IgD-negative memory B cell (primary cell): ENCODE data around the gene SV2C. TPM values are rescaled to one million over a fixed set of nuclear protein-coding genes. Genes with fewer than 3 reads are reported as not detected.
"Not testable (repeated sequence)": the region's sequence is repeated elsewhere in the genome, so short reads cannot be mapped to it uniquely, and the experiment has no call there.

Experiments used
- H3K27ac Mint-ChIP-seq, 3 donors: one replicate each; pipeline ENCODE4 v1.8.0; 2020 to 2022; ENCODE audit warnings: mild to moderate bottlenecking in 3 of 3, mixed read lengths in 3 of 3, moderate library complexity in 1 of 3
- H3K27me3 Mint-ChIP-seq: one replicate; pipeline ENCODE4 v1.8.0; 2021; ENCODE audit warnings: mixed read lengths
- H3K36me3 Mint-ChIP-seq: one replicate; pipeline ENCODE4 v1.8.0; 2020; ENCODE audit warnings: mild to moderate bottlenecking, mixed read lengths
- H3K4me1 Mint-ChIP-seq, 3 donors: one replicate each; pipeline ENCODE4 v1.8.0; 2020 to 2022; ENCODE audit warnings: mixed read lengths in 3 of 3, mild to moderate bottlenecking in 1 of 3
- H3K4me3 Mint-ChIP-seq, 4 donors: one replicate each; pipeline ENCODE4 v1.8.0; 2020 to 2022; ENCODE audit warnings: mild to moderate bottlenecking in 4 of 4, mixed read lengths in 4 of 4, moderate library complexity in 3 of 4
- H3K9me3 Mint-ChIP-seq, 3 donors: one replicate each; pipeline ENCODE4 v1.8.0; 2020 to 2021; ENCODE audit warnings: mixed read lengths in 3 of 3, mild to moderate bottlenecking in 1 of 3
- polyA plus RNA-seq: library from polyadenylated mRNA; unstranded; fragments of 300-500 nt; fragmentation: Illumina TruSeq; gene quantifications from one replicate; pipeline ENCODE4 v1.2.3, GENCODE V29; 2021

Gene SV2C
- polyA plus RNA-seq, 1 donor from 2014 or later, result not detected

DNA sequence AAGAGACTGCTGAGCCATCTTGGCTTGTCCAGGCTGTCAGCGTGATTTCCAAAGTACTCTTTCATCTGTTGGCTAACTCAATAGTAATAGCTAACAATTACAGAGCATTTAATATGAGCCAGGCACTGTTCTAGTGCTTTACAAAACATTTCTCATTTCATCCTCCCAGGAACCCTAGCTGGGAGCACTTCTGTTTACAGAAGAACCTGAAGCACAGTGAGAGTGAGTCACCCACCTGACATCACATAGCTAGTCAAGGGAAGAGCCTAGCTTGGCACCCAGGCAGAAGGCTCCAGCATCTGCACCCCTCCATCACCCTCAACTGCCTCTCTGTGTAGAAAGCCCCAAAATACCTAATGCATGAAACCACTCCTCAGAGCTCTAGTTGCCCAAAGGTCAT, 262.4 kb downstream of the SV2C start:
- Mint-ChIP-seq H3K27ac (no peak overlapping the region), H3K36me3 (no peaks in the 10 kb centered on the region), H3K4me1 (peaks cover 0 to 1% (median 0%) of the 10 kb centered on the region in 3 donors), H3K27me3 (peaks cover 5% of the 10 kb centered on the region), H3K4me3 (no peak overlapping the region), H3K9me3 (peaks cover 0 to 2% (median 1%) of the 10 kb centered on the region in 3 donors)

DNA sequence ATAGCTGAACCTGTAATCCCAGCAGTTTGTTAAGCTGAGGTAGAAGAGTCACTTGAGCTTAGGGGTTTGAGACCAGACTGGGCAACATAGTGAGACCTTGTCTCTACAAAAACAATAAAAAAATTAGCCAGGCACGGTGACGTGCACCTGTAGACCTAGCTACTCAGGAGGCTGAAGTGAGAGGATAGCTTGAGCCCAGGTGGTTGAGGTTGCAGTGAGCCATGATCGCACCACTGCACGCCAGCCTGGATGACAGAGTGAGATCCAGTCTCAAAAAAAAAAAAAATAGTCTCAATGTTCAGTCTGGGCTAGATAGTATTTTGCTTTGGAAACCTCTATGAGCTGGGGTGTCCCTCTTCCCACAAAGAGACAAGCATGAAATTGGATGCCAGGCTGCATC, 268.0 kb downstream of the SV2C start:
- H3K4me3 Mint-ChIP-seq, result peak overlapping the region in 2 of 4 donors; percentile 71 to 88
- peaks cover 14 to 19% (median 16%) of the 10 kb centered on the region in 3 donors for H3K4me1 Mint-ChIP-seq
- H3K36me3 Mint-ChIP-seq, result no peaks in the 10 kb centered on the region
- H3K27me3 Mint-ChIP-seq, result peaks cover 25% of the 10 kb centered on the region
- H3K27ac Mint-ChIP-seq, result peak overlapping the region in 2 of 3 donors; percentile 10 to 76
- H3K9me3 Mint-ChIP-seq, result no peaks in the 10 kb centered on the region

- H3K27ac Mint-ChIP-seq, result peak overlapping the region; percentile 10 to 76 (median 76)
- peak overlapping the region in 2 of 4 donors; percentile 71 to 88 for H3K4me3 Mint-ChIP-seq
- H3K9me3 Mint-ChIP-seq, result no peaks in the 10 kb centered on the region
- H3K4me1 Mint-ChIP-seq, result peaks cover 14 to 19% (median 16%) of the 10 kb centered on the region in 3 donors
- peaks cover 23% of the 10 kb centered on the region for H3K27me3 Mint-ChIP-seq
- H3K36me3 Mint-ChIP-seq, result no peaks in the 10 kb centered on the region
Observed at GRCh38 chr5:76351577-76351976, 268.4 kb downstream of the SV2C start.

DNA sequence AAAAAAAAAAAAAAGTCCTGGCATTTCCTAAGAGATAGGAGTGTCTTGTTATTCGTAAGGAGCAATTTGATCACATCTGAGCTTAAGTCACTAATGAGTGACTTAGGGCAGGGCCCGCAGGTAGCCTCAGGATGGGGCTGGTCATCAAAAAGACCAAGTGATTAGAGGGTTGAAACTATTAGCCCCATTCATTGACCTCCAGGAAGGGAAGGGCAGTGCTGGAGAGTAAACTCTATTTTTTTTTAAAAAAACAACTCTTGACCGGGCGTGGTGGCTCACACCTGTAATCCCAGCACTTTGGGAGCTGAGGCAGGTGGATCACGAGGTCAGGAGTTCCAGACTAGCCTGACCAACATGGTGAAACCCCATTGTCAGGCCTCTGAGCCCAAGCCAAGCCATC, 273.7 kb downstream of the SV2C start:
- no peaks in the 10 kb centered on the region for H3K9me3 Mint-ChIP-seq
- no peaks in the 10 kb centered on the region for H3K36me3 Mint-ChIP-seq
- peak overlapping the region in 1 of 4 donors; percentile 63 for H3K4me3 Mint-ChIP-seq
- peaks cover 4 to 6% (median 4%) of the 10 kb centered on the region in 3 donors for H3K4me1 Mint-ChIP-seq
- peaks cover 19% of the 10 kb centered on the region for H3K27me3 Mint-ChIP-seq
- H3K27ac Mint-ChIP-seq, result no peak overlapping the region

- H3K9me3 Mint-ChIP-seq, result peaks cover 0 to 2% (median 0%) of the 10 kb centered on the region in 3 donors
- H3K4me1 Mint-ChIP-seq, result no peaks in the 10 kb centered on the region
- peak overlapping the region in 1 of 3 donors; percentile 5 for H3K27ac Mint-ChIP-seq
- H3K36me3 Mint-ChIP-seq, result no peaks in the 10 kb centered on the region
- H3K27me3 Mint-ChIP-seq, result peaks cover 7% of the 10 kb centered on the region
- H3K4me3 Mint-ChIP-seq, result peak overlapping the region in 1 of 4 donors; percentile 63
Observed at GRCh38 chr5:76363352-76364225, 280.4 kb downstream of the SV2C start.

DNA sequence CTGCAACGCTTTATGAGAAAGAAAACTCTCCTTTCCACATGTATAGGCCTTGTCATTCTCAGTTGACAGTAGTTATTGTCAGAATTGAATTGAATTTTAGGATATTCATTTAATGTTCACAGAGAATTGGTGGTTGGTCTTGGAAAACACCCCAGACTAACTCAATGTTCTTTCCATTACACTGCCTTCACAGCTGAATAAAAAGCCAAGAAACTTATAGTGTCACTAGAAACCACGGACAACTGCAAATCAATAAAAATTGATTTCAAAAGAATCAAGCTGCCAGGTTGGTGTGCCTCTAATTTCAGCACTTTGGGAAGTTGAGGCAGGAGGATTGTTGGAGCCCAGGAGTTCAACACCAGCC, 281.0 kb downstream of the SV2C start:
- H3K4me3 Mint-ChIP-seq, result no peak overlapping the region
- peak overlapping the region in 1 of 3 donors; percentile 5 for H3K27ac Mint-ChIP-seq
- H3K36me3 Mint-ChIP-seq, result no peaks in the 10 kb centered on the region
- peaks cover 13% of the 10 kb centered on the region for H3K27me3 Mint-ChIP-seq
- H3K4me1 Mint-ChIP-seq, result no peaks in the 10 kb centered on the region
- H3K9me3 Mint-ChIP-seq, result peaks cover 0 to 2% (median 0%) of the 10 kb centered on the region in 3 donors

DNA sequence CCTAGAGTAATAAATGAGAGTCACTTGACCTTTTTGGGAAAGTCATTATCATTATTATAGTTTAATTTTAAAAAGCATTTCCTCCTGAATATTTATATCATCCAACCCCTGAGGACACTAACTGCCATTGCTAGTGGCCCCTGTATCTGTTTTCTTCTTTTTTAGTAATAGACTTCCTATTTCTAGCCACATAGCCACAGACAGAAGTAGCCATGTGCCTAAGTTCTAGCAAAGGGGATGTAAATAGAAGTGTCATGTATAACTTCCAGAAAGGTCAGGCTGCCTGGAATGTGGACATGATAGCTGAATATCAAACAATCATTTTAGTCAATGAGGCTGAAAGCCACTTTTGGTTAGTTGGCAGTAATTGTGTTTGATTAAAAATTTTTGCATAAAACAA, 282.4 kb downstream of the SV2C start:
- H3K27me3 Mint-ChIP-seq, result peaks cover 13% of the 10 kb centered on the region
- H3K27ac Mint-ChIP-seq, result no peak overlapping the region
- no peaks in the 10 kb centered on the region for H3K36me3 Mint-ChIP-seq
- H3K4me3 Mint-ChIP-seq, result no peak overlapping the region
- peaks cover 0 to 2% (median 0%) of the 10 kb centered on the region in 3 donors for H3K9me3 Mint-ChIP-seq
- H3K4me1 Mint-ChIP-seq, result no peaks in the 10 kb centered on the region

GRCh38 chr5:76366596-76366995, 283.4 kb downstream of the SV2C start:
- Mint-ChIP-seq H3K9me3 (peaks cover 0 to 2% (median 0%) of the 10 kb centered on the region in 3 donors), H3K4me1 (no peaks in the 10 kb centered on the region), H3K27ac (no peak overlapping the region), H3K4me3 (no peak overlapping the region), H3K36me3 (no peaks in the 10 kb centered on the region), H3K27me3 (peaks cover 13% of the 10 kb centered on the region)

DNA sequence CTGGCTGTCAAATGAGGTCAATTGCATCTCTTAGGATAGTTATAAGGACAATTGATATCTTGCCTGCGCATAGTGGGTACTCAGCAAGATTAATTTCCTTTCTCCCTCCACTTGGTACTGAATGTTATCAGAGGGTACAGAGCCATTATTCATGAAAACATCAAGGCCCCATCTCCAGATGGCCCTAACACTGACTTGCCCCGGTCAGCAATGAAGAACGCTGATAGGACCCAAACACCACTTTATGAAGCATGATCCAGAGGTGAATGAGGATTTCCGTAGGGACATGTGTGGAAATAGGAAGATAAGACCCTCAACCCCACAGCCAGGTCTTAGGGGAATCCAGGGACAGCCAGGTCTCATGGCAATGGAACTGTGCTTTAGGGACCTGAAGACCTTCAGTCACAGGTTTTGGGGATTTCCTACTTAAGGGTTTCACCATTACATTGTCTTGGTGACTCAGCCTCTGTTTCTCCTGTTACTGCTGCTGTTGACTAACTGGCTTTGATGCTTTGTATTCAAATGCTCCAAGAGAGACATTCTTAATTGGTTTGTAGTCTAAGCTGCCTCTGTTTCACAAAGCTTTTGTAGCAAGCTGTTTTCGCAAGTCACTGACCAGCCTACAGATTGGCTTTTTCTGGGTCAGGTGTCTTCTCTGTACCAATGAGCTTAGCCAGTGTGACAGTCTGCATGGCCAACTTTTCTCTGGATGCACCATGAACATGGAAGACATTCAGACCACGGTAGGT, 284.6 kb downstream of the SV2C start:
- H3K27me3 Mint-ChIP-seq, result peaks cover 13% of the 10 kb centered on the region
- H3K4me3 Mint-ChIP-seq, result no peak overlapping the region
- H3K9me3 Mint-ChIP-seq, result peaks cover 0 to 2% (median 0%) of the 10 kb centered on the region in 3 donors
- no peaks in the 10 kb centered on the region for H3K4me1 Mint-ChIP-seq
- no peaks in the 10 kb centered on the region for H3K36me3 Mint-ChIP-seq
- no peak overlapping the region for H3K27ac Mint-ChIP-seq

DNA sequence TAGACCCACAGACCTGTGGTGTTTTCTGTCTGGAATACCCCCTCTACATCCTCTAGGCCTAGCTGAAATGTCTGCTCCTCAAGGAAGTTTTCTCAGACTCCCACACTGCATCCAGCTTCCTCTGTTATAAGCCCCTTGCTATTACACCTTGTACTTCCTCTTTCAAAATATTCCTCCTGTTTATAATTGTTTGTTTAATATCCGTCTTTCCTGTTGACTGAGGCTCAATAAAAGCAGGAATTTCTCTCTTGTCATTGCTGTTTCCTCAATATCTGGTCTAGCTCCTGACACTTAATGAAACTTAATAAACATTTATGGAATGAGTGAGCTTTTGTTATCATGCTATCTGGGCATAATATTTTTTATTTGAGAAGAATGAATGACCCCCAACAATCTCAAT, 285.8 kb downstream of the SV2C start:
- Mint-ChIP-seq H3K4me1 (no peaks in the 10 kb centered on the region), H3K27me3 (peaks cover 11% of the 10 kb centered on the region), H3K27ac (peak overlapping the region in 1 of 3 donors; percentile 85), H3K4me3 (no peak overlapping the region), H3K9me3 (peaks cover 0 to under 1% (median 0%) of the 10 kb centered on the region in 3 donors), H3K36me3 (no peaks in the 10 kb centered on the region)

- H3K36me3 Mint-ChIP-seq, result not testable (repeated sequence)
Observed at GRCh38 chr5:76369668-76370067, 286.5 kb downstream of the SV2C start.

DNA sequence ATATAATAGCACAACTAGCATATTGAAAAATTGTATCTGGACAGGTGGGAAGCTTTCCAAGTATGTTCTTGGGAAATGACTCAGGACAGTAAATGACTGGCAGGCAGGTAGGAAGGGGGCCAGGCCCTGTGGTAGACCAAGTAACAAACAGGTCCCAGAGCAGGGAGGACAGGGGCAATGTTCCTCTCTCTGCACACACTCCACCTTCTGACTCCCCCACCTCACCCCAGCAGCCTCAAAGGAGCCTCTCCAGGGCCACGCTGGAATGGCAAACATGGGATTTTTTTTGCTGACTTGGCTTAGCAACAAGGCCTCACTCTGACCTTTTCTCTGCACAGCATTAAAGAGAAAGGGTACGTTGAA, 288.8 kb downstream of the SV2C start:
- Mint-ChIP-seq H3K9me3 (peaks cover 0 to 2% (median 0%) of the 10 kb centered on the region in 3 donors), H3K27ac (no peak overlapping the region), H3K36me3 (no peaks in the 10 kb centered on the region), H3K27me3 (peaks cover 6% of the 10 kb centered on the region), H3K4me1 (no peaks in the 10 kb centered on the region), H3K4me3 (no peak overlapping the region)

More at GRCh38 chr5:76369668-76370067, 286.5 kb downstream of the SV2C start:
- not testable (repeated sequence) for H3K4me3 Mint-ChIP-seq, H3K4me1 Mint-ChIP-seq, H3K27ac Mint-ChIP-seq, H3K9me3 Mint-ChIP-seq, H3K27me3 Mint-ChIP-seq

GRCh38 chr5:76372323-76373054, 289.3 kb downstream of the SV2C start:
- H3K27me3 Mint-ChIP-seq, result peaks cover 6% of the 10 kb centered on the region
- H3K27ac Mint-ChIP-seq, result no peak overlapping the region
- no peak overlapping the region for H3K4me3 Mint-ChIP-seq
- H3K4me1 Mint-ChIP-seq, result no peaks in the 10 kb centered on the region
- peaks cover 0 to 2% (median 0%) of the 10 kb centered on the region in 3 donors for H3K9me3 Mint-ChIP-seq
- H3K36me3 Mint-ChIP-seq, result no peaks in the 10 kb centered on the region

DNA sequence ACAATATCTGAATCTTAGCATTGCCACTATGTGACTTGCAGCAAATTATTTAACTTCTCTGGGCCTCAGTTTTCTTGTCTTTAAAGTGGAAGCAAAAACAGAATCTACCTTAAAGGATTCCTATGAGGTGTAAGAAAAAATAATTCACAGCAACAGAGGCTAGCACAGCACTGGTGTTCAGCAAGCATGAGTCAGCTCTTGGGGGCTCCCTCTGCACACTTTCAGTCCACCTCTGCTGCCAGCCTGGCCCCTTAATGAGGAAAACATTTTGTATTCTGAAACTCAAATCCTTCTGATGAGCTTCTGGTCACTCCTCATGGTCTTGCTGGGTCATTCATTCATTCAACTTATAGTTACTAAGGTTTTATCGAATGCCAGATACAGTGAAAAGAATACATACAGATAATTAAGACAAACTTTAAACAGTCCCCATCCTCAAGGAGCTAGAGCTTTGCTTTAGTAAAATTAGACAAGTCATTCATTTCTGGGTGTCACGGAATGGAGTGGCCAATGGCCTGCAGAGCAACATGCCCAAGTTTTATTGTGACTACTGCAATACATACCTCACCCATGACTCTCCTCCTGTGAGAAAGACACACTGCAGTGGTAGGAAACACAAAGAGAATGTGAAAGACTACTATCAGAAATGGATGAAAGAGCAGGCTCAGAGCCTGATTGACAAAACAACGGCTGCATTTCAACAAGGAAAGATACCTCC, 293.1 kb downstream of the SV2C start:
- Mint-ChIP-seq H3K27ac (no peak overlapping the region), H3K9me3 (peaks cover 0 to 2% (median 0%) of the 10 kb centered on the region in 3 donors), H3K4me3 (no peak overlapping the region), H3K27me3 (no peaks in the 10 kb centered on the region), H3K36me3 (no peaks in the 10 kb centered on the region), H3K4me1 (peaks cover 0 to 4% (median 0%) of the 10 kb centered on the region in 3 donors)
